Activated naive CD4-positive, alpha-beta T cell treated with anti-CD3 and anti-CD28 coated beads, Interleukin-2, amount 50 U/mL, for 16 hours (primary cell): ENCODE results near the gene ANO8.
"Not testable (repeated sequence)": the region's sequence is repeated elsewhere in the genome, so short reads cannot be mapped to it uniquely, and the experiment has no call there.

Source experiments
- DNase-seq: peaks from one replicate; pipeline ENCODE4 v3.0.0-alpha.2; 2020

ANO8 gene

GRCh38 chr19:17334414-17335409 lies at the start of gene ANO8:
TSS of gene ANO8 (minus strand) at chr19:17334855. CDS start at chr19:17334670, 185 bp downstream.
- peak; percentile 97 for DNase-seq

- DNase-seq, result no peak
These were observed 45.9 kb upstream of the ANO8 start for GRCh38 chr19:17380426-17381138.

- DNase-seq, result no peak
These were observed 44.6 kb upstream of the ANO8 start for GRCh38 chr19:17379221-17379631.

- DNase-seq, result no peak
These were observed 43.6 kb upstream of the ANO8 start for GRCh38 chr19:17378271-17378670.

GRCh38 chr19:17376935-17377600 lies 42.4 kb upstream of the ANO8 start, which contains the start of gene PLVAP:
TSS of gene PLVAP (minus strand) at chr19:17377342. CDS start at chr19:17377288, 54 bp downstream.
- DNase-seq, result no peak

- DNase-seq, result no peak
These were observed 35.5 kb upstream of the ANO8 start for GRCh38 chr19:17370026-17370587.

GRCh38 chr19:17365361-17365760 lies 30.7 kb upstream of the ANO8 start:
- no peak for DNase-seq

GRCh38 chr19:17363852-17364605 lies 29.4 kb upstream of the ANO8 start:
- DNase-seq, result not testable (repeated sequence)

GRCh38 chr19:17359905-17360800 lies 25.5 kb upstream of the ANO8 start:
- no peak for DNase-seq

- no peak for DNase-seq
These were observed 23.7 kb upstream of the ANO8 start for GRCh38 chr19:17358395-17358794.

GRCh38 chr19:17357724-17358123 lies 23.1 kb upstream of the ANO8 start:
- no peak for DNase-seq

- DNase-seq, result no peak
These were observed 22.5 kb upstream of the ANO8 start for GRCh38 chr19:17357078-17357666.

- no peak for DNase-seq
These were observed 18.7 kb upstream of the ANO8 start for GRCh38 chr19:17353386-17353785.

- no peak for DNase-seq
These were observed 18.1 kb upstream of the ANO8 start for GRCh38 chr19:17352608-17353280.

- DNase-seq, result no peak
These were observed 17.3 kb upstream of the ANO8 start for GRCh38 chr19:17351815-17352435.

- no peak for DNase-seq
These were observed 14.0 kb upstream of the ANO8 start for GRCh38 chr19:17348700-17349099.

- no peak for DNase-seq
These were observed 13.2 kb upstream of the ANO8 start for GRCh38 chr19:17347877-17348276.

GRCh38 chr19:17347361-17347760 lies 12.7 kb upstream of the ANO8 start:
- DNase-seq, result no peak

- DNase-seq, result peak; percentile 79
These were observed 11.5 kb upstream of the ANO8 start for GRCh38 chr19:17346109-17346671.
